Stimulated activated CD4-positive, alpha-beta T cell treated with anti-CD3 and anti-CD28 coated beads, Interleukin-1b, Interleukin-23, amount 100 ng/mL, for 1 hour (primary cell): ENCODE data around the gene TUBGCP3.
"Not testable (repeated sequence)": the region's sequence is repeated elsewhere in the genome, so short reads cannot be mapped to it uniquely, and the experiment has no call there.

ENCODE experiments used
- DNase-seq, 2 donors: peaks; one replicate each; pipeline ENCODE4 v3.0.0-alpha.2; 2020; ENCODE audit warnings: low read depth in 2 of 2

Gene TUBGCP3

DNA sequence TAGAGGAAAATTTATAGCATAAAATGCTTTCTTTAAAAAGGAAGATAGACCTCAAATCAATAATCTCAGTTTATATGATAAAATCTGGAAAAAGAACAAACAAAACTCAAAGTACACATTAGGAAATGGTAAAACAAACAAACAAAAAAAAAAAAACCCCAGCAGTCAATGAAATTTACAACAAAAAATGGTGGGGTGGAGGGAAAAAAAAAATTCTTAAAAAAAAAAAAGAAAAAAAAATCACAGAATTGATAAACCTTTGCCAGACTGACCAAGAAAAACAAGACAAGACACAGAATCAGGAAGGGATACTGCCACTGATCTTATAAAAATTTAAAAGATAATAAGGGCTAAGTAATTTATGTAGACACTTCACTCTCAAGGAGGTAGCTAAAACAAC lies 11.2 kb downstream of the TUBGCP3 start:
- DNase-seq, result no peak

DNA sequence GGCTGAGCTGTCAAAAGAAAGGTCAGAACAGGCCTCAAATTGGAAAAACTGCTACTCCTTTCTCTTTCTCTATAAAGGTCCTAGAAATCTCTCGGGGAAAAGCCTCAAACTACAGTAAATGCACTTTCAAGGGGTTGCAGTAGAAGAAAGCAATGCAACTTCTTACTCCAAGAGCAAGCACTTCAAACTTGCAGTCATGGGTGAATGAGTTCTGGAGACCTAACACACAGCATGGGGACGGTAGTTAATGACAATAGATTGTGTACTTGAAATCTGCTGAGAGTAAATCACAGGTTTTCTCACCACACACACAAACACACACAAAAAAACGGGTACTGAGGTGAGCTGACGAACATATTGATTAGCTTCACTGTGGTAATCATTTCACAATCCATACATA lies 11.8 kb downstream of the TUBGCP3 start:
- DNase-seq, result no peak

DNA sequence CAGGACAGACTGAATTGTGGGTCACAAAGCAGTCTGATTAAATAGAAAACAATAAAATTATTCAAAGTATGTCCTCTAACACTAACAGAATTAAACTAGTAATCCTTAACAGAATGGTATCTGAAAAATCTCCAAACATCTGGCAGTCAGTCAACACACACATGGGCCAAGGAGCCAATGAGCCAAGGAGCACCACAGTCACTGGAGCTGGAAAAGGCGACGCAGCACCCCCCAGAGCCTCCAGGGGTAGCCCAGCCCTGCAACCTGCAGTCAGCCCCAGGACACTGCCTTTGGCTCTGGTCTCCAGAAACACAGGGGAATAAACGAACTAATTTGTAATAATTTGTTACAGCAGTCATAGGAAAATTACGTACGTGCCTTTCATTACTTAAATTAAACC lies 12.3 kb downstream of the TUBGCP3 start:
- DNase-seq, result no peak

DNA sequence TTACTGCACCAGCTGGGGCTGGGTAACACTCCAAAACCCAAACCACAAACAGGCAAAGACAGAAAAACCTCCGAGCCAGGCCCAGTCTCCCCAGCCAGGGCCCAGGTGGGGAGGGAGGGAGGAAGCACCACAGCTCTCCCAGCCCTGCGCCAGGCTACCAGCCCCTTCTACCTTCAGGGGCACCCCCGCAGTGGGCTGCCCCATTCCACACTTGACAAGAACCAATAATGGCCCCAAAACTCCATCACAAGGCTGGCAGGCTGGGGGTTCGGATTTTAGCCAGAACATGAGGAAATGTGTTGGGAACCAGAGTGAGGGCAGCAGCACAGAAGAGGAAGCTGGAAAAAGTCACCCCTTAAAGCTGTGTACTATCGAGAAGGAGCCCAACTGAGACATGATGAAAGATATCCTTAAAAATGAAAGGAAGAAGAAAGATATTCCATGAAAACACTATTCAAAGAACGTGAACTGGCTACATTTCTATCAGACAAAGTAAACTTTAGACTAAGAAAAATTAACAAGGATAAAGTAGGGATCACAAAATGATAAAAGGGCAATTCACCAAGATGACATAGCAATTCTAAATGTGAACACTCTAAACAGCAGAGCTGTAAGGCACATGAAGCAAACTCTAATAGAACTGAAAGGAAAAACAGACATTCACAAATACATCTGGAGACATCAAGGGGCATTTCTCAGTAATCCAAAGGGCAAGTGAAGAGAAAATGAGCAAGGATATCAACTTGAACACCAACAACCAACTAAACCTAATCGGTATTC lies 12.9 kb downstream of the TUBGCP3 start:
- no peak for DNase-seq

DNA sequence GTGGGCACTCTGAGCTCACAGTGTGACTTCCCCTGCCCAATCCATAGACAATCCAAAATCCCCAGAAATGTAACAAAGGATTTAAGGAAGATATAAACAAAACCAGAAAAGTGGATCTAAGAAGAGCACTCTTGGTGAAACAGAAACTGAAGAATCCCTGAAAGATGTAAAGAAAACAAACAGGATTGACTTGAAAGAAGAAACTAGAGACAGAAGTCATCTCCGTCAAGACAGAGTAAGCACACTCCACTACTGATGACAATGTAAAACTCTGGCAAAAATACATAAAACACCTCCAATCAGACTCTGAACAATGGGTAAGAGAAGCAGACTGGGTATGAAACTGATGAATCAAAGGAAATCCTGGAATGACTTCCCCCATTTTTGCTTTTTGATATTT lies 13.5 kb downstream of the TUBGCP3 start:
- DNase-seq, result no peak

DNA sequence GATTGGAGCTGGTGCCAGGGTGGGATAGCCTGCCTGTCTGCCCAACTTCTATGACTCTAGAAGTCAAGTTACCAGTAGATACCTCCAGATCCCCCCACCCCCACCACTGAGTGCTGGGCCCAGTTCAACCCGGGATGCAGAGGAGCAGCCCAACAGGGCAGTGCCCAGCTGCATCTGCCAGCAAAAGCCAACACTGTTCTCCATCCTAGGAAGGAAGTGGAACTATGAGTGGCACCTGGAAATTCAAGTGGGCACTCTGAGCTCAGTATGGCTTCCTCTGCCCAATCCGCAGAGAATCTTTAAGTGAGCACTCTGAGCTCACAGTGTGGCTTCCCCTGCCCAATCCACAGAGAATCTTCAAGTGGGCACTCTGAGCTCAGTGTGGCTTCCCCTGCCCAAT lies 14.2 kb downstream of the TUBGCP3 start:
- DNase-seq, result no peak

DNA sequence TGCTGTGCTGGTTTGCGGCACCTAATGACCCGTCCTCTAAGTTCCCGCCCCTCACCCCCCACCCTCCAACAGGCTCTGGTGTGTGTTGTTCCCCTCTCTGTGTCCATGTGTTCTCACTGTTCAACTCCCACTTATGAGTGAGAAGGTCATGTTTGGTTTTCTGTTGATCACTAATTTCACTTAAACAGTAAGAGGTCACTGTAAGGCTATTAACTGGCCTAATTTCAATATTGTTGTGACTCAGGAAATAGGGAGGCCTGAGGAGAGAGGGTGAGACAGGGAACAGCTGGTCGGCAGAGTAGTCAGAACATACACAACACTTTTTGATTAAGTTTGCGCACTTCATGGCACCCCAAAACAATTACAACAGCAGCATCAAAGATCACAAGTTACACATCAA lies 15.6 kb downstream of the TUBGCP3 start:
- DNase-seq, result no peak

DNA sequence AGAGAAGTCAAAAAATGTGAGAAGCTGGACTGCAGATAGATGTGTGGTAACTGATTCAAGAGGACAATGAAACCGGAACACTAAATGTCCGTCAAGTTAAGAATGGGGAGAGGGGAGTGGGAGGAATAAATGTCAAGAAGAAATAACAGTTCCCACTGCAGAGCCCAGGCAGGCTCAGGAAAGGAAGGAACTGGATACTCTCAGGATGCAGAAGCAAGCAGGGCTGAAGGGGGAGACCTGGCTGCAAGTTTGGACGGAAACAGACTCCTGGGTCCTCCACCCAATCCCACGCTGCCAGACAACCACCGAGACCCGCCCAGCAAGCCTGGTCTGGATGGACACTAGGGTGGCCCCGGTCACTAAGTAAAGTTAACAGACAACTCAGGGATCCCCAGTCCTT lies 18.1 kb downstream of the TUBGCP3 start:
- DNase-seq, result no peak

DNA sequence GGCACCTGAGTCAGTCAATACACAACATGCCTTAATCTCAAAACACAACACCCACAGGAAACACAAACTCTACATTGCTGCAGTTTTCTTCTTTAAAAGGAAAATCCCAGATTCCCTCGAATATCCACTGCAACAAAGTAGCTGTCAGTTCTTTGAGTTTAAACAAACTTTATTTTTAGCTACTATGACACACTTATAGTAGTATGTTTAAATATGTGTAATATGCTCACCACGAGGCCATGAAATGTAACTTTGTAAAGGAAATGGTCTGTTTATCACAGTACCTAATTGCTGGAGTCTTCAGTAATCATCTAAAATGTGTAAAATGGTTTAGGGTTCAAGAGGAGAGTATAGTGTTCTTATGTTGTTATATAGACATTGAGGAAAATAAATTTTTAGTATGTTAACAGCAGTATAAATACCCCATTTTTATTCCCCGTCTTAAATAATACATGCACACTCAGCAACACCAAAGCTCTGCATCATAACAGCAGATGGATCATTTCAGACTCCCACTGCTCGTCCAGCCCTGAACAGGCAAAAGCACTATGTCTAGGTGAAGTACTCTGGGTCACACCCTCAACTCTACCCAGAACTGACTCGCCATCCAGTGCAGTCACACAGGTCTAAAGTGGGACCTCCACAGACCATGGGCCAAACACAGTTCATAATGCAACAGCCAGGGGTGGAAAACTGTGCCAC lies 20.6 kb downstream of the TUBGCP3 start:
- no peak for DNase-seq

DNA sequence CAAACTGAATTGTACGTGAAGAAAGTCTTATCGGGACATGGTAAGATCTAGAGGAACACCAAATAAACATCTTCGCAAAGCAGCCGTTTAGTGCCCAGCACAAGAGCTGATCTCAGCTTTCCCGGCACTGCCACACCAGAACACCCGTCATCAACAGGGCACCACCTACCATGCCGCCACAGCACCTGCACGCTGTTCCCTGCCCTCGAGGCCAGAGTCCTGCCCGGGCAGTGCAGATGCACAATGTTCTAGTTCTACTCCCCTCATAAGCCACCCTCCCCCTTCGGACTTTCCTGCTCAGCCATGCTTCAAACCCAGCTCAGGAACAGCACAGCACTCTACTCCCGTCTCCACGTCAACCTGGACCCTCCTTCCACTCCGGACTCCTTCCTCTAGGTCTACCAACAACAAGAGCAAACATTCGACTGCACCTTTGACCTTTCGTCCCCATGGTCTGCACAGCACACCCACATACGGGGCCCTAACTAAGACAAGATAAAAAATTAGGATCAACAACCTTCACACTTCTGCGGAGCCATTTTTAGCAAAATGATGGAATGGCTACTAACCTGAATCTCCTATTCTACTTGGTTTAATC lies 25.1 kb downstream of the TUBGCP3 start:
- DNase-seq, result no peak

DNA sequence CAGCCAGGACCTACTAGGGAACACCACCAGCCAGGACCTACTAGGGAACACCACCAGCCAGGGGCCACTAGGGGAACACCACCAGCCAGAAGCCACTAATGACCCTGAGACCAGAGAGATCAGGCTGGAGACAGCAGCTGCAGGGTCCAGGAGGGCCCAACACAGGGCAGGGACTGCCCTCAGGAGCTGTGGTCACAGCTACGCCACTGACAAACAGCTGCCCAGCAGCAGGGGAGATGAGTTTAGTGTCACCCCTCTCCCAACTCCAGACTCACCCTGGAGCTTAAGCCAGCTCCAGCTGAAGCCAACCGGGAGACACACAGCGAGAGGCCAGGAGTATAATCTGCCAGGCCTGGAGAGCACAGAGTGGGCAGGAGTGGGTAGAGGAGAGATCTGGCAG lies 25.7 kb downstream of the TUBGCP3 start:
- DNase-seq, result no peak

DNA sequence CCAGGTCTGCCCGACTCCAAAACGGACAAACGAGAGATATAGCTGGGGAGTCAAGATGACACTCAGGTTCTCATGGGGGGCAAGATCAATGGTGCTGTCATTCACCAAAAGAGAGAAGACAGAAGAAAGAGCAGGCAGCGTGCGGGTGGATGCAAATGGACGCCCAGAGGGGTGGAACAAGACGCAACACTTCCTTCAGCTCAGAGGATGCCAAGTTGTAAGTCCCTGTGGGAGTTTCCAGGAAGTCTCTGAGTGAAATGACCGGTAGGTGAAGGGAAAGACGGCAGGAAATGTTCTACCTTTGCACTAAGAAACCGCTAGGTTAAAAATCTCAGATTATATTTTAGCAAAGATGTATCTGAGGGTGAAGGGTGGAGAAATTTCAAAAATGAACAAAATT lies 26.5 kb downstream of the TUBGCP3 start:
- no peak for DNase-seq

DNA sequence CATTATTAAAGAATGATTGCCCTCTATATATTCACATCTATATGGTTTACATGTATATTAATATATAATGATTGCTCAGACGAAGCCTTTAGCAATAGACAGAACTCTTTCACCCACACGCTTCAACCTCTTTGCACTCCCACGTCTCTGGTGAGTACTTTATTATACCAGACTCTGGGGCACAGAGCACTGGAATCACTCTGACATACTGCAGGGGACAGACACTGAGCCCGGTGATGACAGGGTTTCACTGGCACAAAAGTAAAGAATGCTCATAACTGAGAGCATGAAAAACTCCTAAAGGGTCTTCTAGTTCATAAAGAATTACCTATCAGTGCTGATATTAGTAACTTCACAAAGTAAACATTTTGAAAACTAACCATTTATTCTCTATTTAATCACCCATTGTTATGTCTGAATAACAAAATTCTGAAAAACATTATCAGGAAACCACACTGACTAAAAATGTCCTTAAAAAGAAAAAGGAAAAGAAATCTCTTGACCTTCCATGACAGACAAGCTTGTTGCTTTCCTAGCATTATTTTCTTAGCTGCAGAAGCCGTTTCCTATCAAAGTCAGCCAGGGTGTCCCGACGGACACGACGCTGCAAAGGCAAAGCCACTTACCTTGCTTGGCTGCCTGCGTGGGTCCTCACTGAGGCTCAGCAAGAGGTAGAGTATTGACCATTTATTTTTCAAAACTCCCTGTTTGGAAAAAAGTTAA lies 29.1 kb downstream of the TUBGCP3 start:
- no peak for DNase-seq

DNA sequence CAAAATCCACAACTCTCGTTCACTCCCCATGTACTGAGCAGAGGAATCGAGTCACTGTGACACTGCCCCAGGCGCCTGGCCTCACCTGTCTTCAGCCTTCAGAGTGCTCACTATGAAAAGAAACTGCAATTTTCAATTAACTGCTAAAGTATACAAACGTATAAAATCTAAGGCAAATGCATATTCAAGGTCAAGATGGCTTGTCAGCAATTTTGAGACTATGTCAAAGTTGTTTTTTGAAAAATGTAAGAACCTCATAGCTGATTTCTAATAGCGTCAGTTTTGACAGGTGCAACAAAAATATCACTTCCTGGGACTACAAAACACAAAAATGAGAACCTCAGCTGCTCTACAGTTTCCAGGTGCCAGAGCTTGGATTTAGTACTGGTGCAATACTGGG lies 31.4 kb downstream of the TUBGCP3 start:
- DNase-seq, result no peak

DNA sequence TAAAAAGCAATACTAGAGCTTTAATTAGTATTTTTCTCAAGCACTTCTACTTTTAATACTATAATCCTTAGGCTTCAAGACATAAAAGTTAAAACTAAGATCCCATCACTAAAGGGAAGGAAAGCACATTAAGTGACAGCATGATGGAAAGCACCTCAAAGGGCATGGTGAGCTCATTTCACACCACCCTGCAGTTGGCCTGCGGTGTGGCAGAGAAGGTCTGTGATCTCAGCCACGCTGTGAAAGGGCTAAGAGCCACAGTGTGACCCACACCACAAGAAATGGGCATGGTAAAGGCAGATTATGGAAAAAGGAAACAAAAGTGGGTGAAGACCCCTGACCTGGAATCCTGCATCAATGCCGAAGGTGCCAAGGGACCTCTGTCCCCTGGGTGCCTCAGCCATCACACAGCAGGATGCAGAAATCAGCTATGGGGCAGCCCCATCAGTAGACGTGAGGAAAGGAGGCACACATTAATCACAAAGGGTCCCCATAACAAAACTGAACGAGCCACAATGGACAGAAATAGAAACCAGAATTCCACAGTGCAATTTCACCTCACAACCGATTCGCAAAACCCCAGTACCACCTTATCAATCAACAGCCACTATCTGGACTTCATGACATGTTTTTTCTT lies 33.6 kb downstream of the TUBGCP3 start:
- no peak for DNase-seq

DNA sequence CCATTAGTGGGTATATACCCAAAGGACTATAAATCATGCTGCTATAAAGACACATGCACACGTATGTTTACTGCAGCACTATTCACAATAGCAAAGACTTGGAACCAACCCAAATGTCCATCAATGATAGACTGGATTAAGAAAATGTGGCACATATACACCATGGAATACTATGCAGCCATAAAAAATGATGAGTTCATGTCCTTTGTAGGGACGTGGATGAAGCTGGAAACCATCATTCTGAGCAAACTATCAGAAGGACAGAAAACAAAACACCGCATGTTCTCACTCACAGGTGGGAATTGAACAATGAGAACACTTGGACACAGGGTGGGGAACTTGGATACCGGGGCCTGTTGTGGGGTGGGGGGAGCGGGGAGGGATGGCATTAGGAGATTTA lies 39.0 kb downstream of the TUBGCP3 start:
- not testable (repeated sequence) for DNase-seq

DNA sequence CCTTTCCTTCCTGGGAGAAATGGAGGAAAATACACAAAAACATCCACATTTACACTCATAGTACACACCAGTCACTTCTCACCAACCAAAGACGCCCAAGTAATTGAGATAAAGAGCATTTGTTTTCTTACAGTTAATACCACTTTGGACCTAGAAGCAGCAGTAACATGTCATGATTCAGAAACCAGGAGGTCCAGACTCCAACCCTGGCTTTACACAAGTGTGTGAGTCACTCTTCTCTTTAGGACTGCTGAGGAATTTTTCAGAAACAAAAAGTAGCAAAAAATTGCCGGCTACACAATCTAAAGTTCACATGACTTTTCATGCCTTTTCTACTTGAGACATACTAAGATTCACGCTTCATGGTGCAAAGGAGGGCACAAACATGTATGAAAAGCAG lies 42.1 kb downstream of the TUBGCP3 start:
- DNase-seq, result no peak

DNA sequence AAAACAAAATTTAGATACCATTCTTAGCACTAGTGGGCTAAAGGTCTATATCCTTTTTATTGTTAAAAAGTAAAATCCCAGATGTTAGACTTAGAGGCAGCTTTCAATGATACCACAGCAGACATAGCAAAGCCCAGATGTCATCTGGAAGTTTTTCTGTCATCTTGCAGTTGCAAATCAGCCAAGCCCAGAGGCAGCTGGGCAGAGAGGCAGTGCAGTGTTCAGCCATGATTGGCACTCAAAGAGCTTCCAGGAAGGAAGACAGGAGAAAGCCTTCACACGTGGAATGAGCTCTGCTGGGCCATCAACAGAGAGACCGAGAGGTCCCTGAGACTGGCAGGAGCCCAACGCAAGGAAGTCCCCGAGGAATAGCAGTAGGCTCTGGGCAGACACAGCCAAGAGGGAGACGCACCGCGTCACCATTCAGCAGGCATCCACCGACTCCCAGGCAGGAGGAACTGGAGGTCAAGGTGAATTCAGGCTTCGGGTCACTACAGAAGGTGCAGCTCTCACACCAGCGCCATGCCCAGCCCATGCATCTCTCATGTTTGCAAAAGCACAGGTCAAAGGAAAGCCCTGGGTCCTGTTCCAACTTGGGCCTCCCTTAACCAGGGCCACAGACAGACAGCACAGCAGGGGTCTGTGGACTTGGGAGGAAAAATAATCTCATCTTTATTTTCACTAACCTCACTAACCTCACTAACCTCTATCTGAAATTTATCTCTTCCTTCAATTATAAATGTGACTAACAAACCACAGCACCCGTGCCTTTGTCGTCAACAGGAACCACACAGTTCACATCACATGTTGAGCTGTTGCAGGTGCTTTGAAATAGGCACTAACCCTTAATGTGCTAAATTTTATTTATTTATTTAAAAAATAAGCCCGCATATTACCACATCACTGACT lies 54.9 kb downstream of the TUBGCP3 start:
- DNase-seq, result no peak

DNA sequence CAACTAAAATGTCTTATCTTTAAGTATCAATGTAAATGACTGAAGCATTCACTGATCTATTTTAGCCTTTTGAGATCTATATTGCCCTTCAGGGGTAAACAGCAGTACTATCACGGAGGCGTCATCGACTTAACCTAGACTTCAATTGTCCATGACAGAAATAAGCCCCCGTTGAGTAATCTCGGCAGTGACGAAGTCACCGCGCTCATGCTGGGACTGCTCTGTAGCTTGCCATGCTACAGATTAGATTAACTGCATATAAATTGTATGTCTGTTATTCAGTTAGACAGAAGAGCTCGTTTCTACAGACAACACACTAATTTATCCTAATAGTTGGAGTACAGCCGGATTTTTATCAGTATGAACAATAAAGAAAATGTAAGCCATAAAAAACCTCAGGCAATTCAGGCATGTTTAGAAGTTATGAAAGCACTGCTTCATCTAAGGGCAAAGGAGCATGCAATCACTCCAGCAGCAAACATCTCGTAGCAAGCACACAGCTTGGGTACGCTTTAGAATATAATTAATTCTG lies 56.6 kb downstream of the TUBGCP3 start:
- no peak for DNase-seq

DNA sequence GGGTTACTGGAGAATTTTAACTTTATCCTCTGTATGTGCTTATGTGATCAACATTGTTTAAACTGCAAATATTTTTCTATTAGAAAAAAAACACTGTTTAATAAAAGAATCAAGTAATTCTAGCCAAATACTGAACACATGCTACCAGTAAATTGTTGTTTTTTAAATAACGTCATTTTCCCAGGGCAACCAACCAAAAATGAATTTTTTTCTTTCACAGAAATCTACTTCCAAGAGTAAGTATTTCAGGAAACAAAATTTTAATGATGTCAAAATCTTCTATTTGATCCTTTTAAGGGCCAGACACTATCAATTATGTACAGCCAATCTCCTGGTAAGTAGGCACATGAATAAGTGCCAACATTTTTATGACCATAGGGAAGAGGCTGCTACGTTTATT lies 57.1 kb downstream of the TUBGCP3 start:
- no peak for DNase-seq

DNA sequence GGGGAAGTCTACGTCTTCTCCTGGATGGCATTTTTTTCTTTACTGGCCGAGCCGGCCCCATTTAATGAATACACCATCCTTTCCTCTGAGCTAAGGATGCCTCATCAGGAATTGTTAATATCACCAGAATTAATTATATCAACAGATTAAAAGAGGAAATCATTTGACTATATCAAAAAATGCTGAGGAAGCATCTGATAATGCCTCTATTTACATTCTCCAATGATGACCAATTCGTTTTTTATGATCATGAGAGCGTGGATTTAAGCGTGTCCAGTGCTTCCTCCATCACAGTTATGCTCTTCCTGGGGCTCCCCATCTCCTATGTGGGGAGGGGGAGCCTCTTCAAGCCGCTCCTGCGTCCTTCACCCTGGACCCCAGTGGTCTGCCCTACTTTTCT lies 58.7 kb downstream of the TUBGCP3 start:
- DNase-seq, result no peak
